Lower leg skin (tissue), 3 donors: ENCODE data around the gene ERC1.

Experiments used
- CTCF ChIP-seq, 3 donors: fragments of 450-650 bp; IDR thresholded peaks; one replicate each; pipeline ENCODE4 v1.5.1; 2016; ENCODE audit warnings: antibody characterized with exemption in 3 of 3, mild to moderate bottlenecking in 3 of 3, moderate library complexity in 2 of 3
- POLR2A ChIP-seq, 2 donors: fragments of 450-650 bp; IDR thresholded peaks; one replicate each; pipeline ENCODE4 v1.6.1; 2016 to 2017; ENCODE audit warnings: antibody characterized with exemption in 2 of 2, mild to moderate bottlenecking in 1 of 2, moderate library complexity in 1 of 2

- TF ChIP-seq CTCF (IDR thresholded peaks at IDR 0.05), result no peak
- no peak for TF ChIP-seq POLR2A (IDR thresholded peaks at IDR 0.05)
Observed at GRCh38 chr12:1534748-1535147, 543.7 kb downstream of the ERC1 start.
